ENCODE measurements around the gene RFWD3. TPM values are rescaled to one million over a fixed set of nuclear protein-coding genes. Genes with fewer than 3 reads are reported as not detected.

RFWD3 gene
- total RNA-seq, 4 donors from 2014 or later = 14.6 to 32.9 (median 25.1) TPM

Other genes starting within 250 kb of the RFWD3 start
- under 1 TPM in 1 of 4 donors, not detected in 3; 0.67 TPM for gene CLEC18B, start 245.4 kb downstream of the RFWD3 start, total RNA-seq
- gene GLG1, start 59.8 kb downstream of the RFWD3 start, total RNA-seq = 100 to 1,000 TPM; 127 to 182 (median 151) TPM
- gene MLKL, start 34.0 kb upstream of the RFWD3 start, total RNA-seq = 10 to 100 TPM in 1 of 4 donors, 1 to 10 TPM in 3; 6.0 to 12.0 (median 9.9) TPM
- gene FA2H, start 107.9 kb upstream of the RFWD3 start, total RNA-seq = 1 to 10 TPM; 1.2 to 4.2 (median 2.0) TPM

Data from thyroid gland (tissue), 4 donors.